PC-9 (cell line): ENCODE data around the gene UBE2Q2.

Source experiments
- CTCF ChIP-seq: fragments of 200-600 bp; sonication (generic); conservative IDR thresholded peaks from 2 replicates; pipeline ENCODE4 v1.6.1; 2017; ENCODE audit warnings: mixed run types, antibody characterized with exemption, mild to moderate bottlenecking, moderate library complexity
- EZH2 ChIP-seq: fragments of 200-600 bp; sonication (generic); IDR thresholded peaks from 2 replicates; pipeline ENCODE4 v1.8.0; 2017; ENCODE audit warnings: antibody characterized with exemption, low read depth

- TF ChIP-seq CTCF (no peak), EZH2 (no peak)
These were observed 25.9 kb upstream of the UBE2Q2 start for GRCh38 chr15:75817138-75817935.
